HepG2 (cell line): ENCODE data around the gene PRDM12. TPM values are rescaled to one million over a fixed set of nuclear protein-coding genes. Genes with fewer than 3 reads are reported as not detected.

ENCODE experiments used
- ARID5B ChIP-seq: IDR thresholded peaks from 2 replicates; pipeline ENCODE4 v1.4.0; 2020; ENCODE audit warnings: mild to moderate bottlenecking, missing genetic modification reagents
- BRCA1 ChIP-seq: sonication (generic); formaldehyde crosslinking; IDR thresholded peaks from 2 replicates; pipeline ENCODE4 v1.4.0; 2020; ENCODE audit warnings: missing genetic modification reagents
- GFI1 ChIP-seq: sonication (generic); formaldehyde crosslinking; IDR thresholded peaks from 2 replicates; pipeline ENCODE4 v1.5.0; 2020; ENCODE audit warnings: missing genetic modification reagents, mild to moderate bottlenecking, borderline replicate concordance
- GPN1 ChIP-seq: sonication (generic); formaldehyde crosslinking; IDR thresholded peaks from 2 replicates; pipeline ENCODE4 v1.5.1; 2020; ENCODE audit warnings: missing genetic modification reagents, borderline replicate concordance
- MIXL1 ChIP-seq: IDR thresholded peaks from 2 replicates; pipeline ENCODE4 v1.6.1; 2016
- MLLT10 ChIP-seq: sonication (generic); formaldehyde crosslinking; IDR thresholded peaks from 2 replicates; pipeline ENCODE4 v1.4.0; 2020; ENCODE audit warnings: missing genetic modification reagents
- RAD21 ChIP-seq: fragments of 450-650 bp; formaldehyde crosslinking; IDR thresholded peaks from 2 replicates; pipeline ENCODE4 v1.5.0; 2020; ENCODE audit warnings: mild to moderate bottlenecking
- REL ChIP-seq: sonication (generic); formaldehyde crosslinking; conservative IDR thresholded peaks from 2 replicates; pipeline ENCODE4 v1.8.0; 2022; ENCODE audit warnings: mild to moderate bottlenecking, missing genetic modification reagents, moderate library complexity
- SMYD3 ChIP-seq: sonication (generic); formaldehyde crosslinking; IDR thresholded peaks from 2 replicates; pipeline ENCODE4 v1.8.1; 2023; ENCODE audit warnings: mild to moderate bottlenecking, missing genetic modification reagents
- TFAP4 ChIP-seq: sonication (generic); IDR thresholded peaks from 2 replicates; pipeline ENCODE4 v1.6.1; 2016; ENCODE audit warnings: low read depth, borderline replicate concordance
- THAP9 ChIP-seq: sonication (generic); formaldehyde crosslinking; IDR thresholded peaks from 2 replicates; pipeline ENCODE4; 2020; ENCODE audit warnings: missing genetic modification reagents, mild to moderate bottlenecking, borderline replicate concordance
- ZBTB26 ChIP-seq: IDR thresholded peaks from 2 replicates; pipeline ENCODE4 v1.6.1; 2016; ENCODE audit warnings: missing compliant biosample characterization, missing genetic modification reagents, borderline replicate concordance
- ZBTB44 ChIP-seq: sonication (generic); formaldehyde crosslinking; IDR thresholded peaks from 2 replicates; pipeline ENCODE4 v1.4.0; 2020; ENCODE audit warnings: missing genetic modification reagents
- ZFP1 ChIP-seq: IDR thresholded peaks from 2 replicates; pipeline ENCODE4 v1.6.1; 2016
- ZMYM2 ChIP-seq: sonication (generic); formaldehyde crosslinking; IDR thresholded peaks from 2 replicates; pipeline ENCODE4 v1.8.0; 2022; ENCODE audit warnings: mild to moderate bottlenecking, missing genetic modification reagents
- ZNF639 ChIP-seq: conservative IDR thresholded peaks from 2 replicates; pipeline ENCODE4 v1.6.1; 2018; ENCODE audit warnings: missing genetic modification reagents
- polyA plus RNA-seq, 8 experiments: library from polyadenylated mRNA; depleted of rRNA in 3 of 8; stranded (reverse) in 7 of 8; unstranded in 1 of 8; fragments of >200 nt; fragmentation: Illumina TruSeq in 4 of 8; extraction: Trizol in 4 of 8; gene quantifications; 2 replicates each; pipeline versions ENCODE4 v1.2.1 to v1.2.3, GENCODE V29; 2011 to 2016; ENCODE audit warnings: low read depth in 4 of 8, missing spikeins in 1 of 8, mixed read lengths in 1 of 8; ENCODE audit not compliant: insufficient read depth in 1 of 8
- total RNA-seq, 5 experiments: library from RNA; depleted of rRNA; stranded (reverse); fragments of >200 nt; fragmentation: Illumina TruSeq; extraction: Trizol; gene quantifications; 2 replicates each; pipeline ENCODE4 v1.2.3, GENCODE V29; 2016; ENCODE audit warnings: low read depth in 1 of 5

PRDM12 gene
- total and polyA plus RNA-seq, 2 of the 13 experiments (the other 11 are each of a cell fraction or from before 2014, with no cell fraction given) = 0.04 to 0.07 TPM

- TF ChIP-seq ZMYM2 (CRISPR knock-in tag) (no peak), GFI1 (CRISPR knock-in tag) (peak; percentile 54; the same call in 1 of the 2 replicates), ARID5B (CRISPR knock-in tag) (peak; percentile 66), ZBTB44 (peak; percentile 82; the same call in 1 of the 2 replicates), TFAP4 (no peak), ZNF639 (peak; percentile 76; the same call in 1 of the 2 replicates), MIXL1 (CRISPR knock-in tag) (peak; percentile 43; the same call in 1 of the 2 replicates), ZBTB26 (CRISPR knock-in tag) (peak; percentile 32; the same call in 1 of the 2 replicates), RAD21 (peak; percentile 22; the same call in 1 of the 2 replicates), ZFP1 (CRISPR knock-in tag) (no peak), GPN1 (CRISPR knock-in tag) (no peak), THAP9 (CRISPR knock-in tag) (no peak), BRCA1 (CRISPR knock-in tag) (0 out of 2 replicates have a peak, but pooled peaks have one; percentile 30), REL (CRISPR knock-in tag) (0 out of 2 replicates have a peak, but pooled peaks have one; percentile 53), MLLT10 (CRISPR knock-in tag) (no peak), SMYD3 (CRISPR knock-in tag) (peak; percentile 43; the same call in 1 of the 2 replicates)
Observed at GRCh38 chr9:130680836-130681768, 16.7 kb downstream of the PRDM12 start (continued).
